GM19193 (cell line): ENCODE measurements around the gene IMMP1L.

ENCODE experiments used
- POLR2A ChIP-seq: IDR thresholded peaks from 4 replicates; pipeline ENCODE4 v1.6.1; 2011; ENCODE audit not compliant: insufficient read depth, insufficient read length; ENCODE audit errors: extremely low read depth

IMMP1L gene

GRCh38 chr11:31422703-31423102 lies 86.7 kb downstream of the IMMP1L start:
- TF ChIP-seq POLR2A, result no peak

GRCh38 chr11:31421820-31422219 lies 87.6 kb downstream of the IMMP1L start:
- no peak for TF ChIP-seq POLR2A

GRCh38 chr11:31419669-31420068 lies 89.8 kb downstream of the IMMP1L start:
- TF ChIP-seq POLR2A, result no peak

GRCh38 chr11:31419138-31419537 lies 90.3 kb downstream of the IMMP1L start:
- TF ChIP-seq POLR2A, result no peak

GRCh38 chr11:31417816-31418215 lies 91.6 kb downstream of the IMMP1L start:
- TF ChIP-seq POLR2A, result no peak

- no peak for TF ChIP-seq POLR2A
Observed at GRCh38 chr11:31417357-31417756, 92.1 kb downstream of the IMMP1L start.

- no peak for TF ChIP-seq POLR2A
Observed at GRCh38 chr11:31415435-31415834, 94.0 kb downstream of the IMMP1L start.

GRCh38 chr11:31414338-31414737 lies 95.1 kb downstream of the IMMP1L start:
- TF ChIP-seq POLR2A, result no peak

GRCh38 chr11:31412946-31413345 lies 96.5 kb downstream of the IMMP1L start:
- TF ChIP-seq POLR2A, result no peak

GRCh38 chr11:31408201-31408600 lies 101.2 kb downstream of the IMMP1L start:
- no peak for TF ChIP-seq POLR2A

GRCh38 chr11:31404614-31405013 lies 104.8 kb downstream of the IMMP1L start:
- no peak for TF ChIP-seq POLR2A

GRCh38 chr11:31397239-31397834 lies 112.1 kb downstream of the IMMP1L start:
- no peak for TF ChIP-seq POLR2A

- TF ChIP-seq POLR2A, result no peak
Observed at GRCh38 chr11:31387379-31387778, 122.0 kb downstream of the IMMP1L start.

- no peak for TF ChIP-seq POLR2A
Observed at GRCh38 chr11:31383116-31383515, 126.3 kb downstream of the IMMP1L start.
